H1 (cell line): ENCODE results near the gene ARHGEF25.

Experiments used
- CBX5 ChIP-seq: fragments of 300-800, 300-1000 bp; sonication (generic); IDR thresholded peaks from 2 replicates; pipeline ENCODE4 v1.7.1; 2016; ENCODE audit warnings: antibody characterized with exemption, low read length, low read depth
- EP300 ChIP-seq, 2 experiments: IDR thresholded peaks; 1 replicate in 1 of 2; 2 replicates in 1 of 2; pipeline ENCODE4 v1.6.1; 2011 to 2012; ENCODE audit warnings: low read depth in 2 of 2, low read length in 2 of 2, mild to moderate bottlenecking in 2 of 2, borderline replicate concordance in 1 of 2, inconsistent platforms in 1 of 2, moderate library complexity in 1 of 2
- KDM4A ChIP-seq: IDR thresholded peaks from one replicate; pipeline ENCODE4 v1.7.1; 2012; ENCODE audit warnings: low read depth, mild to moderate bottlenecking, moderate library complexity, low read length, inconsistent platforms; ENCODE audit not compliant: severe bottlenecking
- POLR2A ChIP-seq, 2 experiments: IDR thresholded peaks; 1 replicate in 1 of 2; 2 replicates in 1 of 2; pipeline ENCODE4 v1.6.1; 2011; ENCODE audit warnings: low read depth in 2 of 2, low read length in 2 of 2, mild to moderate bottlenecking in 2 of 2; ENCODE audit errors: control extremely low read depth in 1 of 2
- SIX5 ChIP-seq: IDR thresholded peaks from 2 replicates; pipeline ENCODE4 v1.6.1; 2011; ENCODE audit warnings: mild to moderate bottlenecking, low read depth, low read length
- SP1 ChIP-seq: IDR thresholded peaks from 2 replicates; pipeline ENCODE4 v1.6.1; 2011; ENCODE audit warnings: low read depth, low read length
- SP4 ChIP-seq: IDR thresholded peaks from 2 replicates; pipeline ENCODE4 v1.6.1; 2012; ENCODE audit warnings: low read length, inconsistent platforms
- SRF ChIP-seq: IDR thresholded peaks from 2 replicates; pipeline ENCODE4 v1.6.1; 2011; ENCODE audit warnings: mild to moderate bottlenecking, low read depth, low read length, moderate library complexity
- SUZ12 ChIP-seq: fragments of 200-600 bp; sonication (generic); IDR thresholded peaks from 2 replicates; pipeline ENCODE4 v1.6.1; 2012; ENCODE audit warnings: mild to moderate bottlenecking, inconsistent platforms, low read length, moderate library complexity, mixed read lengths
- TCF12 ChIP-seq: IDR thresholded peaks from 2 replicates; pipeline ENCODE4 v1.6.1; 2011; ENCODE audit warnings: low read depth, mild to moderate bottlenecking, low read length
- YY1 ChIP-seq: IDR thresholded peaks from 2 replicates; pipeline ENCODE4 v1.6.1; 2011; ENCODE audit warnings: low read depth, mild to moderate bottlenecking, low read length
- ZNF274 ChIP-seq: IDR thresholded peaks from 2 replicates; pipeline ENCODE4 v1.7.0; 2012; ENCODE audit warnings: low read length, borderline replicate concordance; ENCODE audit errors: extremely low read depth
- TF ChIP-seq, protein P1 (sequence below), 3 experiments: IDR thresholded peaks; 1 replicate in 2 of 3; 2 replicates in 1 of 3; pipeline versions ENCODE4 v1.5.1 to v1.6.1; 2011; ENCODE audit warnings: low read length in 3 of 3, mild to moderate bottlenecking in 3 of 3, inconsistent platforms in 2 of 3, low read depth in 1 of 3, moderate library complexity in 1 of 3; ENCODE audit not compliant: insufficient read depth in 1 of 3; ENCODE audit errors: control extremely low read depth in 1 of 3
- TF ChIP-seq, protein P2 (sequence below): IDR thresholded peaks from 2 replicates; pipeline ENCODE4 v1.6.1; 2011; ENCODE audit warnings: low read depth, mild to moderate bottlenecking, low read length; ENCODE audit not compliant: insufficient read depth

DNA sequence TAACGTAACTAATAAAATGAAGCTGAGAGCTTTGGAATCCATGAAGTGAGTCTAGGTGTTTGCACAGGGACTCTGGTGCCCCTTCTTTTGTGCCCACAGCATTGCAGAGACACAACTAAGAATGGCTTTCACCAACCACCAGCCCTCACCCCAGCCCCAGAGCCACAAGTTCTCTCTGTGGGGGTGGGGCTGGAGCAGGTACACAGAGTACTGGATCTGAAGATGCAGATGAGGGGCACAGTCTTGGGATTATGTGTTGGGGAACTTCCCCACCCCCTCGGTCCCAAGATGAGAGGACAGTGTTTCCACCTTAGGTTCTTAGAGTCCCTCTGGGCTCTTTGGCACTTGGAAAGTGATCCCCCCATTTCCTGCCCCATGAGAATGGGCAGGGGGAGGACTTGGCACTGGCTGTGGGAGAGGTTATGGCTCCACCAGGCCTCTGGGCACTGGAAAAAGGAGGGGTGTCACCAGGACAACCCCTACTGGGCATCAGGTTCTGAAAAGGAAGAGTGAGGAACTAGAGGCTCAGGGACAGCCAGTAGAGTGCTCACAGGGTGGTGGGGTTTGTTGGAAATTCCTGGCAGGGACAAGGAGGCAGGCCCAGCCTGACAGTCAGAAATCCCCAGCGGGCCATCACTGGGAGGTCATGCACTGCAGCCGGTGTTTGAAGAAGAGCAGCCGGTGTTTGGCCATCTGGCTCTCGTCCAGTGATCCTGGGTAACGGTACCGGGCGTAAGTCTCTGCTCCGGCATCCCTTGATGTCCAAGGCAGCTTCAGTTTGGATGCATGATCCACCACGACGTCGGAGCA is 15.1 kb downstream of the ARHGEF25 start:
- TF ChIP-seq POLR2A (IDR thresholded peaks at IDR 0.05; ENCODE audit: control extremely low read depth in 1 of 2, low read depth in 2 of 2, low read length in 2 of 2), result no peak
- no peak for TF ChIP-seq TCF12
- TF ChIP-seq, protein P1, sequence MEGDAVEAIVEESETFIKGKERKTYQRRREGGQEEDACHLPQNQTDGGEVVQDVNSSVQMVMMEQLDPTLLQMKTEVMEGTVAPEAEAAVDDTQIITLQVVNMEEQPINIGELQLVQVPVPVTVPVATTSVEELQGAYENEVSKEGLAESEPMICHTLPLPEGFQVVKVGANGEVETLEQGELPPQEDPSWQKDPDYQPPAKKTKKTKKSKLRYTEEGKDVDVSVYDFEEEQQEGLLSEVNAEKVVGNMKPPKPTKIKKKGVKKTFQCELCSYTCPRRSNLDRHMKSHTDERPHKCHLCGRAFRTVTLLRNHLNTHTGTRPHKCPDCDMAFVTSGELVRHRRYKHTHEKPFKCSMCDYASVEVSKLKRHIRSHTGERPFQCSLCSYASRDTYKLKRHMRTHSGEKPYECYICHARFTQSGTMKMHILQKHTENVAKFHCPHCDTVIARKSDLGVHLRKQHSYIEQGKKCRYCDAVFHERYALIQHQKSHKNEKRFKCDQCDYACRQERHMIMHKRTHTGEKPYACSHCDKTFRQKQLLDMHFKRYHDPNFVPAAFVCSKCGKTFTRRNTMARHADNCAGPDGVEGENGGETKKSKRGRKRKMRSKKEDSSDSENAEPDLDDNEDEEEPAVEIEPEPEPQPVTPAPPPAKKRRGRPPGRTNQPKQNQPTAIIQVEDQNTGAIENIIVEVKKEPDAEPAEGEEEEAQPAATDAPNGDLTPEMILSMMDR (IDR thresholded peaks at IDR 0.05; ENCODE audit: control extremely low read depth in 1 of 3, insufficient read depth in 1 of 3, low read depth in 1 of 3, low read length in 3 of 3), result no peak
- no peak for TF ChIP-seq KDM4A
- no peak for TF ChIP-seq EP300 (IDR thresholded peaks at IDR 0.05; ENCODE audit: borderline replicate concordance in 1 of 2, low read depth in 2 of 2, low read length in 2 of 2)
- no peak for TF ChIP-seq SIX5
- TF ChIP-seq YY1, result no peak
- no peak for TF ChIP-seq SUZ12
- TF ChIP-seq, protein P2, sequence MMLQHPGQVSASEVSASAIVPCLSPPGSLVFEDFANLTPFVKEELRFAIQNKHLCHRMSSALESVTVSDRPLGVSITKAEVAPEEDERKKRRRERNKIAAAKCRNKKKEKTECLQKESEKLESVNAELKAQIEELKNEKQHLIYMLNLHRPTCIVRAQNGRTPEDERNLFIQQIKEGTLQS, result no peak
- TF ChIP-seq SP1, result no peak
- TF ChIP-seq SP4, result no peak
- TF ChIP-seq CBX5, result no peak
- TF ChIP-seq ZNF274, result no peak
- TF ChIP-seq SRF, result no peak
